SIG-M5 (cell line): ENCODE measurements around the gene MYO7A.

Experiments
- DNase-seq: peaks from one replicate; lab custom pipeline; 2025; lab: John Stamatoyannopoulos, UW

MYO7A gene

GRCh38 chr11:77184136-77184860 lies 56.3 kb downstream of the MYO7A start:
- no peak for DNase-seq

DNA sequence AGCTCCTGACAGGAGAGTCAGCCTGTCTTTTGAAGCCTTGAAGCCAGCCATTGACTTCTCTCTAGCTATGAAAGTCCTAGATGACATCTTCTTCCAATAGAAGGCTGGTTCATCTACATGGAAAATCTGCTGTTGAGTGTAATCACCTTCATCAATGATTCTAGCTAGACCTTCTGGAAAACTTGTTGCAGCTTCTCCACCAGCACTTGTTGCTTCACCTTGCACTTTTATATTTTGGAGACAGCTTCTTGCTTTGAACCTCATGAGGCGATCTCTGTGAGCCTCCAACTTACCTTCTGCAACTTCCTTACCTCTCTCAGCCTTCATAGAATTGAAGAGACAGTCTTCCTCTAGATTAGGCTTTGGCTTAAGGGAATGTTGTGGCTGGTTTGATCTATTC lies 58.3 kb downstream of the MYO7A start:
- DNase-seq = no peak

GRCh38 chr11:77187111-77187750 lies 59.2 kb downstream of the MYO7A start:
- DNase-seq = no peak

DNA sequence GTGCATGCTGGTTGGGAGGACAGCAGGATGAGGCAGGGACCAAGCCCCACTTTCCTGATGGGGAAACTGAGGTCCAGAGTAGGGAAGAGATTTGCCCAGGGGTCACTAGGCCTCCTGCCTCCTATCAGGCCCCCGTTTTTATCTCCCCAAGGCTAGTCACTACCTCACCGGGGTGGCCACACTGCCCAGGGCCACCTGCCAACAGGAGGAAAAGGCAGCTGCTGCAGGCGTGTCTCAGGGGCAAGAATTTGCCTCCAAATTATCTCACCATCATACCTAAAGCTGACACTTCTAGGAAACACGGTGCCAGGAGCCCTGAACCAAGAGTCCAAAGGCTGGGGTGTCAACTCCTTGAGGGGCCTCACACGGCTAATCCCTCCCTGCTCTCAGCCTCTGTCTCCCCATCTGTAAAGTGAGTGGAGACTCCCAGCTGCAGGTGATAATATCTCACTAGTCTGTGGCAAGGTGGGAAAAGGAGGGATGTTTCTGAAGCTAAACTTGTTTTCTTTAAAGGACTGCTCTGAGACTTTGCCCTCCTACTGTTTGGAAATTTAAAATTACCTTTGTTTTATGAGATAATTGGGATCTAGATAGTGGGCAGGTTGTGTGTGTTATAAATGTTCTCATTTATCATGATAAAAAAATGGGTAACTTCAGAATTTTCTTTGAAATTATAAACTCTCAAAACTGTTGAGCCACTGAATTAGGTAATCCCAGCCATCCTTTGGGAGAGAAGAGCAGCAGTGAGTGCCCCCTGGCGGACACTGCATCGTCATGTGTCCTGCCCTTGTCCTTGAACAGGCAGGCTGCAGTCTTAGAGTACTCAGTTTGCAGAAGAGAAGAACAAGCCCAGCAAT lies 60.0 kb downstream of the MYO7A start:
- DNase-seq = no peak

GRCh38 chr11:77188633-77189491 lies 60.8 kb downstream of the MYO7A start:
- DNase-seq = no peak

GRCh38 chr11:77189588-77190210 lies 61.7 kb downstream of the MYO7A start:
- DNase-seq = no peak

DNA sequence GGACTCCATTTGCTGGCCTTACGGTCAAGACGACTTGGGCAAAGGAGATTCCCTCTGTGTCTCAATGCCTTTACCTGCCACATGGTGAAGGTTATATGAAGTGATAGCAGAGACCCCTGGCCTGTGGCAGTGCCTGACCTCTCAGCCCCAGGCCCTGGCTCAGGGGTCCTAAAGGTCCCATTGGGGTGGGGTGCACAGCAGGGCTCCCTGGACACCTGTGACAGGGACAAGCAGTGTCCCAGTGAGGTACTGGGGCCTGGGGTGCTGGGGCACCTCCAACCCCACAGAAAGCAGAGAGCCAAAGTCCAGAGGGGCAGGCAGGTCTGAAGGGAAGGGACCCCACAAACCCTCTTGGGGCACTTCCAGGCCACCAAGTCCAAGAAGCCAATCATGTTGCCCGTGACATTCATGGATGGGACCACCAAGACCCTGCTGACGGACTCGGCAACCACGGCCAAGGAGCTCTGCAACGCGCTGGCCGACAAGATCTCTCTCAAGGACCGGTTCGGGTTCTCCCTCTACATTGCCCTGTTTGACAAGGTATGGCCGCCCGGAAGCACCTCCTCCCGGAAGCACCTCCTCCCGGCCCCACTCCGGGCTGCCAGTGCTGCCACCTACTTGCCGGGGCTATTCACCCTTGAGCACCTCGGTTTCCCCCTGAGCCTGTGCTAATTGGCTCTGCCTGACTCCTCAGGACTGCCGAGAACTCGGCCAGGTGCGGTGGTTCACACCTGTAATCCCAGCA lies 62.5 kb downstream of the MYO7A start:
- no peak for DNase-seq

DNA sequence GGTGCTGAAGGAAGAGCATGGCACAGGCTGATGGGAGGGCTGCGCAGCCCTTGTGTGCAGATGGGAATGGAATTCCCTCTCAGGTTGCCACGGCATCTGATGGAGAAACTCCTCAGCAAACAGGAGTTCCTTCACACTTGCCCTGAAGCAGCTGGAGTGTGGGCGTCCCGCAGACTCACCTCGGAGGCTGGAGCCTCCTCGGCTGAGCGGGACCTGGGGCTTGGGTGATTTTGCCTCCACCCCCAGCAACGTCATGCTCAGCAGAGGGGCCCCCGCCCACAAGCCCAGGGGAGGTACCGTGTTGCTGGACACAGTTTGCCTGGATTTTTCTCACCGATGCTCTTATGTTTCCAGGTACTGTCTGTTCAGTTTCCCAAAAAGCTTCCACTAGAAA lies 63.4 kb downstream of the MYO7A start:
- no peak for DNase-seq

DNA sequence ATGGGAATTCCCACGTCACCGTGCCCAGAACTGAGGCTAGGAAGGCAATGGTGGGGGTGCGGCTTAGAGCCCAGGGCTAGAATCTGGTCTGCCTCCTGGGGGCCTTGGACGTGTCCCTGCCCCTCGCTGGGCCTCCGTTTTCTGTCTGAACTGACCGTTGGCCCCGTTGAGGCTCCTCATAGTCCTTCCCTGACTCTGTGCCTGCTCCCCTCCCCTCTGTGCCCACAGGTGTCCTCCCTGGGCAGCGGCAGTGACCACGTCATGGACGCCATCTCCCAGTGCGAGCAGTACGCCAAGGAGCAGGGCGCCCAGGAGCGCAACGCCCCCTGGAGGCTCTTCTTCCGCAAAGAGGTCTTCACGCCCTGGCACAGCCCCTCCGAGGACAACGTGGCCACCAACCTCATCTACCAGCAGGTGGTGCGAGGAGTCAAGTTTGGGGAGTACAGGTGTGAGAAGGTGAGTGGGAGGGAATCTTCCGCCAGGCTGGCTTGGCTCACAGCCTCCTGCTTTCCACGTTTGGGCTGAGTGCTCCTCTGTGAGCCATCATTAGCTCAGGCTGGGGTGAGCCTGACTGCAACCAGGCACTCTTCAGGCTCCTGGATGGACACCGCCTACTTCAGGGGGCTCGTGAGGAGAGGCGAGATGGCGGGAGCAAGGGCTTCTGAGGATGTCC lies 63.9 kb downstream of the MYO7A start:
- DNase-seq = no peak

DNA sequence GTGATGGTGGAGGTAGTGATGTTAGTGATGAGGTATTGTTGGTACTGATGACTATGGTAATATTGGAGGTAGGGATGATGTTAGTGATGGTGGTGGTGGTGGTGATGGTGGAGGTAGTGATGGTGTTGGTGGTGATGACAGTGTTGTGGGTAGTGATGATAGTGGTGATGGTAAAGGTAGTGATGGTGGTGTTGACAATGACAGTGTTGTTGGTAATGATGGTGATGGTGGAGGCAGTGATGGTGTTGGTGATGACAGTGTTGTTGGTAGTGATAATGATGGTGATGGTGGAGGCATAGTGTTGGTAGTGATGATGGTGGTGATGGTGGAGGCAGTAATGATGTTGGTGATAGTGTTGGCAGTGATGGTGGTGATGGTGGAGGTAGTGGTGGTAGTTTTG lies 65.1 kb downstream of the MYO7A start:
- no peak for DNase-seq

DNA sequence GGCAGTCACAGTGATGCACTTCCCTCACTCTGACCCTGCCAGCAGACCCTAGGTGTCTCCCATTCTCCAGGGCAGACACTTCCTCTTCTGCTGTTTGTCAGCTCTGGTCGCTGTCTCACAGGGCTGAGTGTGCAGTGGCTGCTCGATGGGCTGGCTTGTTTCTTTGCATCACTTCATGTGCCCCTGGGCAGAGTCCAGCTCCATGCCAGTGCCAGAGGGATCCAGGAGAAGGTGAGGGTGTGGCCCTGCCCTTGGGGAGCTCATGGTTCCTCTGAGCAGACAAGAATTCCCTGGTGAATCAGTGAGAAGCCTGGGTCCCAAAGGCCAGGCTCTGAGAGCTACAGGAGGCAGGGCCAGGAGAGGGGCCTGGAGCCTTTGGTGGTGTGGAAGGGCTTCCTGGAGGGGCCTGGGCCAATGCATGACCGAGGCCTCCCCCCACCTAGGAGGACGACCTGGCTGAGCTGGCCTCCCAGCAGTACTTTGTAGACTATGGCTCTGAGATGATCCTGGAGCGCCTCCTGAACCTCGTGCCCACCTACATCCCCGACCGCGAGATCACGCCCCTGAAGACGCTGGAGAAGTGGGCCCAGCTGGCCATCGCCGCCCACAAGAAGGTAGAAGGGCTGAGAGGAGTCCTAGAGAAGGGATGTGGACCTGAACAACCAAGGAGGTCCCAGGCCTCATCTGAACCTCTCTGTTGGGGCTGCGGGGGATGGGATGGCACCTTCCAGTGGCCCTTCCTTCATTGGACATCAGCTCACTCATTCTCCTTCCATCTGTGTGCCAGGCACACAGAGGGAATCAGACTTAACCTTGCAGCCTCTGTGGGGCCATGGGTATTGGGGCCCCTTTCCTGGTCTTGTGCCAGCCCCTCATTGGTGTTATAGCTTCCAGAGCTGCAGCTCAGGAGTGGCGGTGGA lies 66.1 kb downstream of the MYO7A start:
- no peak for DNase-seq

- DNase-seq = no peak
These were observed 67.2 kb downstream of the MYO7A start for GRCh38 chr11:77195071-77195755.

- no peak for DNase-seq
These were observed 68.9 kb downstream of the MYO7A start for GRCh38 chr11:77196961-77197360.

DNA sequence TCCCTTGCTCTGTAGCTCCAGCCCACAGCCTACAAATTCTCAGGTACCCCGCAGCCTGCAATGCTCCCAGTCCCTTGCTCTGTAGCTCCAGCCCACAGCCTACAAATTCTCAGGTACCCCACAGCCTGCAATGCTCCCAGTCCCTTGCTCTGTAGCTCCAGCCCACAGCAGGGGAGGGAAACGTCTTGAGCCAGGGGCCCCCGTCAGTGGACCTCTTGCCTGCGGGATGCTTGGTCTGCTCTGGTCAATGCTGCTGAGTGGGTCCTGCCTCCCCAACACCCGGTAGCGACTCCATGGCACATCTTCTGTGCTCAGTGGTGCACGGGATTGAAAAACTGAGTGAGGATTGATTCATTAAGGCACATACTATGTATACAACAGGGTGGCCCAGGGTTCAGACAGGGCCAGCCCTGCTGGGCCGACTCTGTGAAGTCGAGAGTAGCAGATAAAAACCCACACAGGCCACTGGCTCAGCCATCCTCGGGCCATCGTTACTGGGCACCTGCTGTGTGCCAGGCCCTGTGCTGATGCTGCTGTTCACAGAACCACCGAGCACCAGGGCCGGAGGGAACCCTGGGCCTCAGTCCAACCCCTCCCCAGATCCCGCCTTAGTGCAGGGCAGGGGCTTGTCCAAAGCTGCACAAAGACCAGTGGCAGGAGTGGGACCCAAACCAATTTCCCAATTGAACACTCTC lies 69.7 kb downstream of the MYO7A start:
- no peak for DNase-seq

DNA sequence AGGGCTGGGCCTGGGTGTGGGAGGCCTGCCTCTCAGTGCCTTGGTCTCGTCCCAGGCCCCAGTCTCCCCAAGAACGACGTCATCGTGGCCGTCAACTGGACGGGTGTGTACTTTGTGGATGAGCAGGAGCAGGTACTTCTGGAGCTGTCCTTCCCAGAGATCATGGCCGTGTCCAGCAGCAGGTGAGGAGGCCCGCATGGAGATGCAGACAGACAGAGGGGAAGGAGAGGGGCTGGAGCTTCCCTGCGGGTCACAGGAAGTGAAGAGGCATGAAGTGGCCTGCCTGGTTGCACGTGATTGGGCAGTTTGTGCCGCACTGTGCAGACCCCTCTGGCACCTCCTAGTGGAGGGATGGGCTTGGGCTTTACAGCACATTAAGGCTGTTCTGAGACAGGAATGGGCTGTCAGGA lies 70.4 kb downstream of the MYO7A start:
- DNase-seq = no peak

- no peak for DNase-seq
These were observed 71.2 kb downstream of the MYO7A start for GRCh38 chr11:77199137-77199745.
